Measurements from ENCODE around the gene RASGRP1.

DNA sequence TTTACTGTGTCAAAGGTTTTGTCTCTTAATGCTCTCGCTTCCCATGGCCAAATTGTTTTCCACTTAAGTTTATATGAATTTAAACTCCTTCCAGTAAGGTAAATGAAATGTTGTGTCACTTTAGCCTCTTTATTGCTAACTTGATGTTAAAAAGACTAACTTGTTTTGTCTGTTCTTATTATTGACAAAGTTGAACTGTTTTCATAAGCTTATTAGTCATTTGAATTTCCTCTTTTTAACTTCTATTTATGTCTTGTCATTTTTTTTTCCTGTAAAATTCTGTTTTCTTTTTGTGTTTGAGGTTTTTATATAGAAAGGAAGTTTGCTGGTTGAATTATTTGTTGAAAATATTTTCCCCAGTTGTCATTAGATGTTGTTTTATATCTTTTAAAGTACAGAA, 84.9 kb downstream of the RASGRP1 start:
- TF ChIP-seq, protein P1, sequence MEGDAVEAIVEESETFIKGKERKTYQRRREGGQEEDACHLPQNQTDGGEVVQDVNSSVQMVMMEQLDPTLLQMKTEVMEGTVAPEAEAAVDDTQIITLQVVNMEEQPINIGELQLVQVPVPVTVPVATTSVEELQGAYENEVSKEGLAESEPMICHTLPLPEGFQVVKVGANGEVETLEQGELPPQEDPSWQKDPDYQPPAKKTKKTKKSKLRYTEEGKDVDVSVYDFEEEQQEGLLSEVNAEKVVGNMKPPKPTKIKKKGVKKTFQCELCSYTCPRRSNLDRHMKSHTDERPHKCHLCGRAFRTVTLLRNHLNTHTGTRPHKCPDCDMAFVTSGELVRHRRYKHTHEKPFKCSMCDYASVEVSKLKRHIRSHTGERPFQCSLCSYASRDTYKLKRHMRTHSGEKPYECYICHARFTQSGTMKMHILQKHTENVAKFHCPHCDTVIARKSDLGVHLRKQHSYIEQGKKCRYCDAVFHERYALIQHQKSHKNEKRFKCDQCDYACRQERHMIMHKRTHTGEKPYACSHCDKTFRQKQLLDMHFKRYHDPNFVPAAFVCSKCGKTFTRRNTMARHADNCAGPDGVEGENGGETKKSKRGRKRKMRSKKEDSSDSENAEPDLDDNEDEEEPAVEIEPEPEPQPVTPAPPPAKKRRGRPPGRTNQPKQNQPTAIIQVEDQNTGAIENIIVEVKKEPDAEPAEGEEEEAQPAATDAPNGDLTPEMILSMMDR (IDR thresholded peaks at IDR 0.05), result no peak
- TF ChIP-seq POLR2A (IDR thresholded peaks at IDR 0.05), result no peak
